Stimulated activated CD4-positive, alpha-beta T cell treated with anti-CD3 and anti-CD28 coated beads, TNF-alpha, amount 100 ng/mL, for 1 hour (primary cell): ENCODE measurements around the gene ST14.
"Not testable (repeated sequence)": the region's sequence is repeated elsewhere in the genome, so short reads cannot be mapped to it uniquely, and the experiment has no call there.

Experiments
- DNase-seq, 3 donors: peaks; one replicate each; pipeline ENCODE4 v3.0.0-alpha.2; 2020; ENCODE audit warnings: low read depth in 3 of 3, low spot score in 1 of 3

Gene ST14

GRCh38 chr11:130223291-130223971, 63.8 kb downstream of the ST14 start:
- no peak for DNase-seq

DNA sequence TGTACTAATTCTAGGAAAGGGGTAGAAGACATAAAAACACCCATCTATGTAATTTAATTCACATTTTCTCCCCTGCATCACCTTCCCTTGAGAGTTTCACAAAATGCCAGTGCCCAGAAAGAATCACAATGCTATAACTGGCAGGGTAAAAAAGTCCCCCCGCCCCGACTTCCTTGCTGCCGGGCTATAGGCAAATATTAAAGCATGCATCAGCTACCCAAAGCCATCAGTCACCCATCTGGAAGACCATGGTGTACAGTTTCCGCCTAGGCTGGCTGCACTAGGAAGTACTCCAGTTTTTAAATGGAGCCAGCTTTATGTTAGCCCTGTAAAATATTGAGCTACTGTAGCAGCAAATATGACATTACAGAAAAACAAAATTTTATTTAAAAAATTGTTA, 67.8 kb downstream of the ST14 start:
- no peak for DNase-seq

DNA sequence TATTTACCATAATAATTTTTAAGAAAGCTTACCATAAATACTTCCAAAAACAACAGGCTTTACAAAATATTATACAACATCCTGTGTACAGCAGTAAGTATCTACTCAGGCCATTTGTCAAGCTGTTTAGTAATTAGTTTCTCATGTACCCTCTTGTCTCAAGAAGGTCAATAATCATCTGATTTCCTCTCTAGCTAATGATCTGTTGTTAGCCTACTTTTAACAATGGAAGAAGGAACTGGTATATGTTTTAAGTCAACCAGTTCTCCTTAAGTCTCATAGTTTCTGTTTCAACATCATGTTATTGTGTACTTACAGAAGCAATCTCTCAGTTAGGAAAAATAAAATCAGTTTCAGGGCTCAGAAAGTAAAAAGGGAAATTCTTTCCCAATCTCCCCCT, 73.9 kb downstream of the ST14 start:
- DNase-seq, result not testable (repeated sequence)

DNA sequence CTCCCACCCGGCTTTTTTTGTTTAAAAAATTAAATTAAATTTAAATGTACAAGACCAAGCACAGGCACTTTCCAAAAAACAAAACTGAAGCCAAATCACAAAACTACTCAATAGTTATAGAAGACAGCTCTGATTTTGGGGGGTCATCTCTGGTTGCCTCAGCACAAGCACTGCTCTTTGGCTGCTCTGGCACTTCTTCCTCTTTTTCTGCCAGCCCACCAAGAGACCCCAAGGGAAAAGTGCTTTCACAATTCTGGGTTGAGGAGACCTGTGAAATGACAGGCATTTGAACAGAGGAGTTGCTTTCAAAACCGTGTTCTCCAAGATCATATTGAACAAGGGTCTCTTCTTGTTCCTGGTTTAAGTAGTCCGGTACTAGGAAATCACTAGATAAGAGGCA, 74.3 kb downstream of the ST14 start:
- DNase-seq, result not testable (repeated sequence)

DNA sequence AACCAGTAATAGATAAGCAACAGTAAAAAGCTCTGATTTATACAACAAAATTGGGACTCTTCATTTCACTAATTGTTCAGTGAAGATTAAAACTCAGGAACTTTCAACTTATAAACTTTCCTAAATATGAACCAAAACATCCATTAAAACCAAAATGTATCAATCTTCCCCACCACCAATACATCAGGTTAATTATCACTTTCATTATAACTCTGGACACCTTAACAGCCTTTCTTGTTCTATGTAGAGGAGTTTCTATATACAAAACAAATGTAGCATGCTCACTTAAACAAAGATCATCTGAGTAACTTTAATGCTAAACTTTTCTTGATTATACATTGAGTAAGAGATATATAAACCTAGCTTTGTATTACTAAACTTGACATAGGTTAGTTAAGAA, 74.7 kb downstream of the ST14 start:
- DNase-seq, result no peak

- no peak for DNase-seq
These were observed 77.9 kb downstream of the ST14 start for GRCh38 chr11:130237282-130238006.

DNA sequence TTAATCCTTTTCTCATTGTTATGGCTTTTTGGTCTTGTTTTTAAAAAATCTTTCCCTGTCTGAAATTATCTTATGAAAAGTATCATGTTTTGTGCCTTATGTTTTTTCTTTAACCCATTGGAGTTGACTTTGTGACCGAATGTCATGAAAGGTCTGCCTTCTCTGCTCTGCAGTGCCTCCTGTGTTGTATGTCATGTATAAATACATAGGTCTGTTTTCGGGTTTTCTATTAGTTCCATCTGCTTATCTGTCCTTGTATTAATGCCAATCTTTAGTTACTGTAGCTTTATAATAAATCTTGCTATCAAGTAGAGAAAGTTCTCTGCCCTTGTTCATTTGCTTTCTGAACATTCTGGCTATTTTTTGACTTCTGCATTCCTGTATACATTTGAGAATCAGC, 82.1 kb downstream of the ST14 start:
- DNase-seq, result no peak

DNA sequence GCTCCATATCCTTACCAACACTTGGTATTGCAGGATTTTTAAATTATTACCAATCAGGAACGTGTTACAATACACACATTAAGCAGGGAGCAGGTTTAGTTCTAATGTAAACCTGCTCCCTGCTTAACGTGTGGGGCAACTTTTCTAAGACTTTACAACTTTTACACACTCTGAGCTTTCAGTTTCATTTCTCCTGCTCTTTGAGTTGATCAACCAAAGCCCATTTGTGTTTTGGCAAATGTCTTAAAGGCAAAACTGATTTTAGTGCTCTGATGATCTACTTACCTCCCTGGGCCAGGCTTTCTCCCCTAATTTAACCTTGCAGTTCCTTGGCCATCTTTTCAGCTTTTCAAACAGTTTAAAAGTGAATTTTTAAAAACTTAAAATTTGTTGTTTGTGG, 84.2 kb downstream of the ST14 start:
- DNase-seq, result no peak

GRCh38 chr11:130244848-130245247, 85.3 kb downstream of the ST14 start:
- no peak for DNase-seq

DNA sequence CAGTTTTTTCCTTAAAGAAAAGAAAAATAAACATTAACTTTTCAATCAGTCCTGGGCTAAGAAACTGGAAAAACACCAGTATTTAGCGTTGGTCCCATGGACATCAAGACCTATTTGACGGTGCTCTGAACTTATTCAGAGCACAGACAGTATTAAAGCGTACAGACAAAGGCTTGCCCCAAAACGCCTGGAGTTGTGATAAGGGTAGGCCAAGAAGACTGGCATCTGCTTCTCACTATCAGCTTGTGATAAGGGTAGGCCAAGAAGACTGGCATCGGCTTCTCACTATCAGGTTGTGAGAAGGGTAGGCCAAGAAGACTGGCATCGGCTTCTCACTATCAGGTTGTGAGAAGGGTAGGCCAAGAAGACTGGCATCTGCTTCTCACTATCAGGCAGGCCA, 85.8 kb downstream of the ST14 start:
- not testable (repeated sequence) for DNase-seq

DNA sequence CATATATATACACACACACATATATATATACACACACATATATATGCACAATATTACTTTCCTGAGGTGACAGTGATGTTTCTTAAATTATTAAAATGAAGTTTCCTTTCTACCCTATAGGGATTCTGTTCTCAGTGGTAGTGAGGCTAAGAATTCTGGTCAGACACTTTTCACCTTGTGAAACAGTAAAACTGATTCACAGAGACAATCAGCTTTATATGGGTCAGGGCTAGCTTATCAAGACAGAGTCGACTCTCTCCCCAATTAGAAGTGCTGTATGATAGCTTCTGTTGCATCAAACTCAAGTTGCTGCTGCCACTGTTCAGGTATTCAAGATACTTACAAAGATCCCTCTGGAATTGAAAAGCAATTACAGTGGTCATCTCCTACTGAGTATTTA, 86.7 kb downstream of the ST14 start:
- no peak for DNase-seq

DNA sequence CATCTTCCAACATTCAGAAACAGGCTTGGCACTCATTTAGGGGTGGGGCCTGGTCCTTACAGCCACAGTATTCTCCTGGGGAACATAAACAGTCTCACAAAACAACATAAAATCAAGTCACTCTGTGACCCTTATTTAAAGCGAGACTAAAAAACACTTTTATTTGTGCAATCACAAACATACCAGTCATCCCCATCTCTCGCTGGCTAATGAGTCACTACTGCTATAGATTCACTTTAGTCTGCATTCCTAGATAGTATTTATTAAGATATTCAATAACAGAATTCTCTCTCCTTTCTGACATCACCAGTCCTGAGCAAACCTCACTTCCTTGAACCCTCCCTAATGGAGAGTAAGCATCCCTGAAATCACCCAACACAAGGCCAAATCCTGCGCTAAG, 87.2 kb downstream of the ST14 start:
- DNase-seq, result no peak

GRCh38 chr11:130247319-130247718, 87.7 kb downstream of the ST14 start:
- DNase-seq, result no peak

GRCh38 chr11:130249371-130249770, 89.8 kb downstream of the ST14 start:
- DNase-seq, result no peak

DNA sequence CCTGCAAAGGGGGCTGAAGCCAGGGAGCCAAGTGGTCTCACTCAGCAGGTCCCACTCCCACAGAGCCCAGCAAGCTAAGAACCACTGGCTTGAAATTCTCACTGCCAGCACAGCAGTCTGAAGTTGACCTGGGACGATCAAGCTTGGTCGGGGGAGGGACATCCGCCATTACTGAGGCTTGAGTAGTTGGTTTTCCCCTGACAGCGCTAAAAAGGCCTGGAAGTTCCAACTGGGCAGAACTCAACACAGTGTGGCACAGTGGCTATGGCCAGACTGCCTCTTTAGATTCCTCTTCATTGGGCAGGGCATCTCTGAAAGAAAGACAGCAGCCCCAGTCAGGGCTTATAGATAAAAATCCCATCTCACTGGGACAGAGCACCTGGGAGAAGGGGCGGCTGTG, 90.3 kb downstream of the ST14 start:
- not testable (repeated sequence) for DNase-seq

DNA sequence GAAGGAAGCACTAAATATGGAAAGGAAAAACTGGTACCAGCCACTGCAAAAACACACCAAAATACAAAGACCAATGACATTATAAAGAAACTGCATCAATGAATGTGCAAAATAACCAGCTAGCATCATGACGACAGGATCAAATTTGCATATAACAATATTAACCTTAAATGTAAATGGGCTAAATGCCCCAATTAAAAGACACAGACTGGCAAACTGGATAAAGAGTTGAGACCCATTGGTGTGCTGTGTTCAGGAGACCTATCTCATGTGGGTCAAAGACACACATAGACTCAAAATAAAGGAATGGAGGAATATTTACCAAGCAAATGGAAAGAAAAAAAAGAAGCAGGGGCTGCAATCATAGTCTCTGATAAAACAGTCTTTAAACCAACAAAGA, 92.2 kb downstream of the ST14 start:
- not testable (repeated sequence) for DNase-seq
